HCT116 (cell line): Measurements from ENCODE around the gene CENPH. TPM values are rescaled to one million over a fixed set of nuclear protein-coding genes. Genes with fewer than 3 reads are reported as not detected.

ENCODE experiments used
- ATAC-seq: fragments of 200-7000 bp; cut with Tn5 transposase; 2 replicates; pipeline ENCODE4 v1.9.1; 2020; ENCODE audit warnings: mild to moderate bottlenecking, moderate library complexity
- BruUV-seq: library from RNA; stranded (reverse); fragments of 400-500 nt; replicated peaks from 2 replicates; lab custom pipeline; 2021; lab: Mats Ljungman, UMichigan
- CTCF ChIA-PET: fragments of 300-600 bp; sonication (Branson Sonifier 250); formaldehyde crosslinking; loops from one replicate; lab custom pipeline; 2021; ENCODE audit warnings: antibody characterized with exemption; lab: Charles Lee
- POLR2A ChIA-PET: fragments of 300-600, 350-600 bp; sonication (Branson Sonifier 250); formaldehyde crosslinking; loops from one replicate; lab custom pipeline; 2021; ENCODE audit warnings: antibody characterized with exemption; lab: Charles Lee
- RAD21 ChIA-PET, 2 experiments: fragments of 300-600 bp; sonication (Branson Sonifier 250); formaldehyde crosslinking; loops; one replicate each; lab custom pipeline; 2023; ENCODE audit warnings: low total read pairs in 2 of 2; ENCODE audit not compliant: uncharacterized antibody in 2 of 2, unreplicated experiment in 2 of 2, low non-redundant PET in 1 of 2; lab: Charles Lee
- DNase-seq: peaks from one replicate; pipeline ENCODE4 v3.0.0-alpha.2; 2010; ENCODE audit warnings: low read depth, low spot score
- H2AFZ ChIP-seq: fragments of 200-600 bp; shearing (Covaris generic), sonication (generic); 2 replicates; pipeline ENCODE4 v1.6.1; 2017; ENCODE audit warnings: low read depth, mixed run types, mixed read lengths, antibody characterized with exemption, low read length; ENCODE audit not compliant: poor library complexity, severe bottlenecking
- H3K27ac ChIP-seq: 2 replicates; pipeline ENCODE4 v1.5.1; 2012; ENCODE audit warnings: low read depth, low read length
- H3K27me3 ChIP-seq: fragments of 200-600 bp; sonication (generic); 2 replicates; pipeline ENCODE4 v1.6.1; 2016; ENCODE audit warnings: mixed run types, low read length, mixed read lengths; ENCODE audit not compliant: insufficient read depth
- H3K36me3 ChIP-seq, 2 experiments: fragments of 200-500 bp in 1 of 2; fragments of 200-600 bp in 1 of 2; sonication (Bioruptor generic) in 1 of 2; sonication (generic) in 1 of 2; 2 replicates each; pipeline versions ENCODE4 v1.5.1 to v1.6.1; 2014 to 2016; ENCODE audit warnings: low read length in 2 of 2, inconsistent platforms in 1 of 2, mixed read lengths in 1 of 2, mixed run types in 1 of 2; ENCODE audit not compliant: insufficient read depth in 2 of 2, control insufficient read depth in 1 of 2
- H3K4me1 ChIP-seq, 2 experiments: fragments of 200-600 bp in 1 of 2; sonication (generic) in 1 of 2; 2 replicates each; pipeline versions ENCODE4 v1.5.1 to v1.6.1; 2012 to 2017; ENCODE audit warnings: low read length in 2 of 2, inconsistent platforms in 1 of 2, mild to moderate bottlenecking in 1 of 2, mixed read lengths in 1 of 2, mixed run types in 1 of 2, moderate library complexity in 1 of 2; ENCODE audit not compliant: insufficient read depth in 2 of 2, control insufficient read depth in 1 of 2
- H3K4me2 ChIP-seq: fragments of 200-600 bp; sonication (generic); 2 replicates; pipeline ENCODE4 v1.6.1; 2017; ENCODE audit warnings: mixed run types, low read length, mixed read lengths
- H3K4me3 ChIP-seq, 2 experiments: fragments of 200-600 bp in 1 of 2; sonication (generic) in 1 of 2; replicated peaks in 1 of 2; 2 replicates each; pipeline ENCODE4 v1.5.1; 2011 to 2016; ENCODE audit warnings: low read length in 2 of 2, control low read depth in 1 of 2, low read depth in 1 of 2, mild to moderate bottlenecking in 1 of 2, mixed read lengths in 1 of 2, mixed run types in 1 of 2
- H3K79me2 ChIP-seq: fragments of 200-600 bp; sonication (generic); 2 replicates; pipeline ENCODE4 v1.6.1; 2017; ENCODE audit warnings: mild to moderate bottlenecking, mixed run types, low read length, moderate library complexity, mixed read lengths; ENCODE audit not compliant: insufficient read depth
- H3K9ac ChIP-seq: fragments of 200-600 bp; sonication (generic); 2 replicates; pipeline ENCODE4 v1.6.1; 2016; ENCODE audit warnings: low read length, mixed read lengths
- H3K9me2 ChIP-seq: fragments of 200-600 bp; sonication (generic), shearing (Covaris generic); 2 replicates; pipeline ENCODE4 v1.6.1; 2017; ENCODE audit warnings: mixed run types, mild to moderate bottlenecking, moderate library complexity; ENCODE audit not compliant: insufficient read depth
- H3K9me3 ChIP-seq, 2 experiments: fragments of 200-500 bp in 1 of 2; fragments of 200-600 bp in 1 of 2; sonication (Bioruptor generic) in 1 of 2; sonication (generic) in 1 of 2; 2 replicates each; pipeline ENCODE4 v1.6.1; 2014 to 2017; ENCODE audit warnings: low read length in 2 of 2, mixed read lengths in 2 of 2, inconsistent platforms in 1 of 2, low read depth in 1 of 2, mild to moderate bottlenecking in 1 of 2, mixed run types in 1 of 2, moderate library complexity in 1 of 2; ENCODE audit not compliant: control insufficient read depth in 1 of 2, insufficient read depth in 1 of 2
- H4K20me1 ChIP-seq: fragments of 200-600 bp; sonication (generic), shearing (Covaris generic); 2 replicates; pipeline ENCODE4 v1.6.1; 2017; ENCODE audit warnings: mixed run types, mild to moderate bottlenecking, moderate library complexity; ENCODE audit not compliant: insufficient read depth
- CTCF ChIP-seq, 3 experiments: fragments of 200-600 bp in 1 of 3; sonication (generic) in 1 of 3; IDR thresholded peaks in 2 of 3; conservative IDR thresholded peaks in 1 of 3; 2 replicates each; pipeline ENCODE4 v1.5.1; 2012 to 2017; ENCODE audit warnings: low read depth in 2 of 3, low read length in 2 of 3, antibody characterized with exemption in 1 of 3, borderline replicate concordance in 1 of 3, control low read depth in 1 of 3, mild to moderate bottlenecking in 1 of 3, mixed read lengths in 1 of 3, mixed run types in 1 of 3, moderate library complexity in 1 of 3; ENCODE audit not compliant: insufficient read depth in 1 of 3
- ELF1 ChIP-seq: IDR thresholded peaks from 2 replicates; pipeline ENCODE4 v1.6.1; 2012; ENCODE audit warnings: low read depth, borderline replicate concordance
- EZH2 ChIP-seq: fragments of 200-600 bp; sonication (generic); IDR thresholded peaks from 2 replicates; pipeline ENCODE4 v1.6.1; 2017; ENCODE audit warnings: antibody characterized with exemption, mixed run types
- POLR2A ChIP-seq: IDR thresholded peaks from 2 replicates; pipeline ENCODE4 v1.7.0; 2011; ENCODE audit warnings: borderline replicate concordance; ENCODE audit not compliant: insufficient read depth, insufficient read length; ENCODE audit errors: extremely low read depth
- POLR2AphosphoS5 ChIP-seq: IDR thresholded peaks from 2 replicates; pipeline ENCODE4 v1.6.1; 2011; ENCODE audit warnings: mild to moderate bottlenecking, low read depth, low read length, moderate library complexity
- REST ChIP-seq: IDR thresholded peaks from 2 replicates; pipeline ENCODE4 v1.6.1; 2012; ENCODE audit warnings: low read depth
- TCF7L2 ChIP-seq: IDR thresholded peaks from 2 replicates; pipeline ENCODE4 v1.7.0; 2011; ENCODE audit warnings: borderline replicate concordance, inconsistent platforms; ENCODE audit not compliant: insufficient read depth, insufficient read length; ENCODE audit errors: extremely low read depth
- YY1 ChIP-seq: IDR thresholded peaks from 2 replicates; pipeline ENCODE4 v1.6.1; 2011; ENCODE audit warnings: low read length, low read depth, moderate library complexity, mild to moderate bottlenecking; ENCODE audit not compliant: insufficient replicate concordance; ENCODE audit errors: extremely low read depth
- intact Hi-C: fragments of 100-400 bp; cut with micrococcal nuclease; formaldehyde crosslinking; loops from 2 replicates; pipeline ENCODE4 v1.10.0; 2022
- total RNA-seq: library from RNA; stranded (reverse); gene quantifications from one replicate; pipeline ENCODE4 v1.2.1, GENCODE V29; 2021; ENCODE audit not compliant: unreplicated experiment

CENPH gene
- total RNA-seq, 1 experiment from 2014 or later = 23.4 TPM

- Histone ChIP-seq H3K9me2 (no peaks in the 10 kb centered on the region), H2AFZ (no peak overlapping the region), H3K4me2 (no peak overlapping the region), H3K79me2 (no peaks in the 10 kb centered on the region), H3K27me3 (no peaks in the 10 kb centered on the region), H3K4me1 (no peaks in the 10 kb centered on the region), H3K4me3 (no peak overlapping the region), H3K36me3 (no peaks in the 10 kb centered on the region), H3K9ac (no peak overlapping the region), H3K27ac (no peak overlapping the region), H4K20me1 (no peaks in the 10 kb centered on the region), H3K9me3 (no peaks in the 10 kb centered on the region)
- ATAC-seq (no peak), DNase-seq (no peak)
- BruUV-seq = no TSS peak
- ChIA-PET CTCF (no interaction called here), POLR2A (no interaction called here), RAD21 (no interaction called here)
- TF ChIP-seq TCF7L2 (no peak), ELF1 (no peak), CTCF (IDR thresholded peaks at IDR 0.05 in 2 of 3, conservative IDR thresholded peaks at IDR 0.05 in 1 of 3; ENCODE audit: borderline replicate concordance in 1 of 3, insufficient read depth in 1 of 3, low read depth in 2 of 3, low read length in 2 of 3) (no peak), POLR2AphosphoS5 (no peak), REST (no peak), POLR2A (no peak), EZH2 (no peak), YY1 (no peak)
- intact Hi-C loops = no loop called here
Measured at GRCh38 chr5:69148981-69149675, 40.3 kb upstream of the CENPH start.
